Effector memory CD8-positive, alpha-beta T cell (primary cell): Measurements from ENCODE around the gene CST6.
A peak's percentile ranks its signal among the peaks of the same experiment; 100 is the strongest.

Experiments used
- ATAC-seq: fragments of 150-1000 bp; cut with Tn5 transposase; replicated peaks from 2 replicates; pipeline ENCODE4 v1.10.0; 2021; ENCODE audit warnings: mild to moderate bottlenecking, moderate library complexity
- DNase-seq, 3 experiments: peaks; one replicate each; pipeline ENCODE4 v3.0.0; 2021
- H3K27ac Mint-ChIP-seq, 2 donors: one replicate each; pipeline ENCODE4 v1.8.0; 2022; ENCODE audit warnings: mild to moderate bottlenecking in 2 of 2, mixed read lengths in 2 of 2, moderate library complexity in 2 of 2
- H3K27me3 Mint-ChIP-seq, 2 donors: one replicate each; pipeline ENCODE4 v1.8.0; 2022; ENCODE audit warnings: mixed read lengths in 2 of 2
- H3K36me3 Mint-ChIP-seq: one replicate; pipeline ENCODE4 v1.8.0; 2022; ENCODE audit warnings: mild to moderate bottlenecking, moderate library complexity, mixed read lengths; ENCODE audit not compliant: insufficient read depth
- H3K4me1 Mint-ChIP-seq, 2 donors: one replicate each; pipeline ENCODE4 v1.8.0; 2022; ENCODE audit warnings: low read depth in 2 of 2, mixed read lengths in 2 of 2
- H3K4me3 Mint-ChIP-seq, 2 donors: one replicate each; pipeline ENCODE4 v1.8.0; 2022; ENCODE audit warnings: mild to moderate bottlenecking in 2 of 2, mixed read lengths in 2 of 2, moderate library complexity in 2 of 2
- H3K9me3 Mint-ChIP-seq, 2 donors: one replicate each; pipeline ENCODE4 v1.8.0; 2022; ENCODE audit warnings: mixed read lengths in 2 of 2
- total RNA-seq, 9 experiments: gene quantifications; one replicate each; lab custom pipeline; 2026; lab: John Stamatoyannopoulos, UW

CST6 gene, protein sequence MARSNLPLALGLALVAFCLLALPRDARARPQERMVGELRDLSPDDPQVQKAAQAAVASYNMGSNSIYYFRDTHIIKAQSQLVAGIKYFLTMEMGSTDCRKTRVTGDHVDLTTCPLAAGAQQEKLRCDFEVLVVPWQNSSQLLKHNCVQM
- total RNA-seq: 0 to 0.32 (median 0.18) reads per million in 9 experiments

DNA sequence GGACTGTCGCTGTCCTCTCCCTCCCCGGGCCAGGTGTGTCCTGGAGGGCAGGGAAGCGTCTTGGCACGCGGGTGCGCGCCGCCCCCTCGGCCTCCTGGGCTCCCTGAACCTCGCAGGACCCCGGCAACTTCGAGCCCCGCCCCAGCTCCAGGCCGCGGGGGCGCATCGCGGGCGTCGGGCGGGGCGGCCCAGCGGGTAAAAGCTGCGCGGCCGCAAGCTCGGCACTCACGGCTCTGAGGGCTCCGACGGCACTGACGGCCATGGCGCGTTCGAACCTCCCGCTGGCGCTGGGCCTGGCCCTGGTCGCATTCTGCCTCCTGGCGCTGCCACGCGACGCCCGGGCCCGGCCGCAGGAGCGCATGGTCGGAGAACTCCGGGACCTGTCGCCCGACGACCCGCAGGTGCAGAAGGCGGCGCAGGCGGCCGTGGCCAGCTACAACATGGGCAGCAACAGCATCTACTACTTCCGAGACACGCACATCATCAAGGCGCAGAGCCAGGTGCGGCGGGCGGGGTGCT lies at the start of gene CST6:
Gene CST6 (plus strand): TSS at position 224 of the 519 bp plus-strand sequence. CDS start 37 bp downstream, at position 261.
- peaks cover 10 to 31% of the 10 kb centered on the region in 2 donors for H3K27me3 Mint-ChIP-seq
- H3K9me3 Mint-ChIP-seq: no peaks in the 10 kb centered on the region
- H3K4me1 Mint-ChIP-seq: peaks cover 0 to 2% of the 10 kb centered on the region in 2 donors
- no peaks in the 10 kb centered on the region for H3K36me3 Mint-ChIP-seq
- H3K4me3 Mint-ChIP-seq: no peak within 1 kb of the TSS
- ATAC-seq: peak; percentile 29
- H3K27ac Mint-ChIP-seq: no peak within 1 kb of the TSS
- no peak for DNase-seq

GRCh38 chr11:65962141-65962564 lies 49.7 kb upstream of the CST6 start:
- ATAC-seq: peak; percentile 34
- Mint-ChIP-seq H3K9me3 (no peaks in the 10 kb centered on the region), H3K27me3 (no peaks in the 10 kb centered on the region), H3K4me3 (peak overlapping the region; percentile 94 to 97), H3K36me3 (peaks cover 55% of the 10 kb centered on the region), H3K27ac (peak overlapping the region; percentile 98 to 99), H3K4me1 (peaks cover 20 to 31% of the 10 kb centered on the region in 2 donors)
- DNase-seq: peak in 1 of 3 experiments; percentile 24

- H3K27ac Mint-ChIP-seq: peak overlapping the region in 1 of 2 donors; percentile 41
- no peak overlapping the region for H3K4me3 Mint-ChIP-seq
- H3K4me1 Mint-ChIP-seq: peaks cover 20 to 31% of the 10 kb centered on the region in 2 donors
- no peaks in the 10 kb centered on the region for H3K27me3 Mint-ChIP-seq
- DNase-seq (no peak), ATAC-seq (no peak)
- H3K9me3 Mint-ChIP-seq: no peaks in the 10 kb centered on the region
- H3K36me3 Mint-ChIP-seq: peaks cover 77% of the 10 kb centered on the region
Observed at GRCh38 chr11:65964906-65965305, 46.9 kb upstream of the CST6 start.

DNA sequence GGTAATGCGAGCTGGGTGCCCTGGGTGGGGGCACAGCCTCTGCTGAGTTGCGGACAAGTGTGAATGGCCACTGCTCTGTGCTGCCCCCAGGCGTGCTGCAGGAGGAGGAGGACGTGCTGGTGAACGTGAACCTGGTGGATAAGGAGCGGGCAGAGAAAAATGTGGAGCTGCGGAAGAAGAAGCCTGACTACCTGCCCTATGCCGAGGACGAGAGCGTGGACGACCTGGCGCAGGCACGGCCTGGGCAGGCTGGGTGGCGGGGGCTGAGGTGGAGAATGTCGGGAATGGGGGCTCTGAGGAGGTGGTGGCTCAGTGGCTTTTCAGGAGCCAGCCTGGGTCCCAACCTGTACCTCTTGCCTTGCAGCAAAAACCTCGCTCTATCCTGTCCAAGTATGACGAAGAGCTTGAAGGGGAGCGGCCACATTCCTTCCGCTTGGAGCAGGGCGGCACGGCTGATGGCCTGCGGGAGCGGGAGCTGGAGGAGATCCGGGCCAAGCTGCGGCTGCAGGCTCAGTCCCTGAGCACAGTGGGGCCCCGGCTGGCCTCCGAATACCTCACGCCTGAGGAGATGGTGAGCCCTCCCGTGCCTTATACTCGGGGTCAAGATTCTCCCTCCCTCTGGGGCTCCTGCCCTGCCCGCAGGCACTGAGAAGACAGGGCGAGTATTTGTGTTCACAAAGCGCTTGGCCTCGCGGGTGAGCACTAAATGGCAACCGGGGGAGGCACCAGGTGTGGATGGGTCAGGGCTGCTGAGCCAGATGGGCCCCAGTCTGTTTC lies 45.6 kb upstream of the CST6 start:
- no peak overlapping the region for H3K27ac Mint-ChIP-seq
- H3K4me3 Mint-ChIP-seq: no peak overlapping the region
- no peaks in the 10 kb centered on the region for H3K27me3 Mint-ChIP-seq
- peaks cover 81% of the 10 kb centered on the region for H3K36me3 Mint-ChIP-seq
- no peaks in the 10 kb centered on the region for H3K9me3 Mint-ChIP-seq
- DNase-seq (no peak), ATAC-seq (no peak)
- peaks cover 17 to 29% of the 10 kb centered on the region in 2 donors for H3K4me1 Mint-ChIP-seq

GRCh38 chr11:65967329-65967934 lies 44.4 kb upstream of the CST6 start:
- no peaks in the 10 kb centered on the region for H3K9me3 Mint-ChIP-seq
- H3K4me3 Mint-ChIP-seq: no peak overlapping the region
- no peak for DNase-seq
- no peak for ATAC-seq
- H3K27ac Mint-ChIP-seq: no peak overlapping the region
- H3K4me1 Mint-ChIP-seq: peaks cover 9 to 20% of the 10 kb centered on the region in 2 donors
- no peaks in the 10 kb centered on the region for H3K27me3 Mint-ChIP-seq
- peaks cover 83% of the 10 kb centered on the region for H3K36me3 Mint-ChIP-seq

DNA sequence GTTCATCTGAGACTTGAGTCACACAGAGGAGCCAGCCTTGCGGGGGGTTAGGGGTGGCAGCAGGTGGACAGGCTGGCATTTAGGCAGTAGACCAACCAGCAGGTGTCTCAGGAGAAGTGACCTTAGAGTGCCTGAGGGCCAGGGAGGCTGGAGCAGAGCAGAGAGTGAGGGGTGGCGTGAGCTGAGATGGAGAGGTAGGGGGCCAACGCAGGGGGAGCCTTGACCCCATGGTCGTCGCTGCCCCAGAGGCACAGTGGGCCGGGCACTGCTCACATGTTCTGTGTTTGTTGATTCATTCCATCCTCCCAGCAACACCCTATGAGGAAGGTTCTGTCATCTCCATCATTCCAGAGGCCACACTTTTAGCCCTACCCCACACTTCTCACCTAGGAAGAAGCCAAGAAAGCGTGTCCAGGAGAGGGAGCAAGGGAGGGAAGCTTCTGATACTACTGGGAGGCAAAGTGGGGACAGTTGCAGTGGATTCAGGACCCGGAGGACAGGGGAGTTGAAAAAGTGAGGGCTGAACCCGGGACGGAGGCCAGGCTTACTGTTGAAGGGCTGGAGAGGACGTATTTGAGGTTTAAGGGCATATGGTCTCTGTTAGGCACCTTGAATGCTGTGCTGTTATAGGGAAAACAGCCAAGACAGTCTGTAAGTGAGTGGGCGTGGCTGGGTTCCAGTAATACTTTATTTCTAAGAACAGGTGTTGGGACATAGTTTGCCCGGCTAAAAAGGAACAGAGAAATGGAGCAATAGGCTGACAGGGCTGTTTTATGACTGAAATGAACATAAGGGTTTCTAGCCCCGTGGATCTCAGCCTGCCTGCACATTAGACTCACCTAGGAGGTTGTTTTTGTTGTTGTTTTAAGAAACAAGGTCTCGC lies 43.0 kb upstream of the CST6 start:
- no peaks in the 10 kb centered on the region for H3K9me3 Mint-ChIP-seq
- H3K4me3 Mint-ChIP-seq: no peak overlapping the region
- H3K4me1 Mint-ChIP-seq: peaks cover 3 to 10% of the 10 kb centered on the region in 2 donors
- peaks cover 86% of the 10 kb centered on the region for H3K36me3 Mint-ChIP-seq
- ATAC-seq (no peak), DNase-seq (no peak)
- H3K27ac Mint-ChIP-seq: peak overlapping the region in 1 of 2 donors; percentile 80
- no peaks in the 10 kb centered on the region for H3K27me3 Mint-ChIP-seq

DNA sequence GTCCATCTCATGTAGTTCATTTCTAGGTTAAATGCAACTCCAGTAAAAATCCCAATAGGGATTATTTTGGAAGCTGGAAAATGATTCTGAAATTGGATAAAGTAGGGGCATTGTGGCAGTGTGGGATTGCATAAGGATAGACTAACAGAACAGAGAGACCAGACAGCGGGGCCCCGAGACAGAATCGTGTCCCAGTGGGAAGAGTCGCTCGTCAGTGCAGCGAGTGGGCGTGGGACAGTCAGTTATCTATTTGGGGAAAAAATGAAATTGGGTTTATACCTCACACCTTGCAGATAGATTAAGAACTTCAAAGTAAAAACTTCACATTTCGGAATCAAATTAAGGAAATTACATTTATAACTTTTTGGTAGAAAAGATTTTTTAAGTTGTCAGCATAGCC lies 39.7 kb upstream of the CST6 start:
- Mint-ChIP-seq H3K9me3 (no peaks in the 10 kb centered on the region), H3K27ac (no peak overlapping the region), H3K4me1 (peaks cover 9 to 12% of the 10 kb centered on the region in 2 donors), H3K27me3 (no peaks in the 10 kb centered on the region), H3K4me3 (no peak overlapping the region), H3K36me3 (peaks cover 79% of the 10 kb centered on the region)
- ATAC-seq (no peak), DNase-seq (no peak)

DNA sequence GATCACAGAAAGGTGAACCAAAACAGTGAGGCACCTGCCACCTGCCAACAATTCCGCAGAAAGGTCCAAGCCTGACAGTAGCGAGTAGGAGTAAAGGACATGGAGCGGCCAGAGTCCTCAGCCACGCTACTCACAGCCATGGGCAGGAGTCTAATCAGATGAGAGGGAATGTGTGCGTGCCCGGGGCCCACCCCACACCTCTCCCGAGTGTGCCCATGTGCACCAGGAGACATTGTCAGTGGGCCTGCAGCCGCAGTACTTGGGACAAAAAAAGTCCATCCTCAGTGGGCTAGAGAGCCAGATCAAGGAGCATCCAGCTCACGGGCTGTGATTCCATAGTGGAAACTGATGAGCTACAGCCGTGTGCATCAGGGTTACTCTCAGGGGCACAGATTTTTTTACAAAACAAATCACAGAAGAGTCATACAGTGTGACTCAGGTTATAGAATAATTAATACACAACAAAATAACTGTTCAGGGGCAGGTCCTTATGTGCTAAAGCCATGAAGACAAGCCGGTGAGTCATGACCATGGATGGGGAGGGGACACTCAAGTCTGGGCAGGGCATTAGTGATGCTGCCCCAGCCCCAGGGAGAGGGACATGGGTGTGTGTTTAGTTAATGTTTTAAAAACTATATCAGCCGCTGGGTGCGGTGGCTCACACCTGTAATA lies 38.2 kb upstream of the CST6 start:
- Mint-ChIP-seq H3K27ac (peak overlapping the region; percentile 55 to 69), H3K27me3 (no peaks in the 10 kb centered on the region), H3K9me3 (no peaks in the 10 kb centered on the region), H3K4me1 (peaks cover 9 to 12% of the 10 kb centered on the region in 2 donors), H3K36me3 (peaks cover 74% of the 10 kb centered on the region), H3K4me3 (no peak overlapping the region)
- DNase-seq (no peak), ATAC-seq (no peak)

- Mint-ChIP-seq H3K27me3 (no peaks in the 10 kb centered on the region), H3K27ac (peak overlapping the region; percentile 61 to 82), H3K36me3 (peaks cover 77% of the 10 kb centered on the region), H3K4me1 (peaks cover 6 to 12% of the 10 kb centered on the region in 2 donors), H3K9me3 (no peaks in the 10 kb centered on the region), H3K4me3 (no peak overlapping the region)
- no peak for DNase-seq
- no peak for ATAC-seq
Observed at GRCh38 chr11:65975771-65976170, 36.0 kb upstream of the CST6 start.

- ATAC-seq: no peak
- Mint-ChIP-seq H3K36me3 (peaks cover 77% of the 10 kb centered on the region), H3K27ac (peak overlapping the region; percentile 61 to 82), H3K9me3 (no peaks in the 10 kb centered on the region), H3K4me1 (peaks cover 6 to 12% of the 10 kb centered on the region in 2 donors), H3K27me3 (no peaks in the 10 kb centered on the region), H3K4me3 (peak overlapping the region in 1 of 2 donors; percentile 15)
- no peak for DNase-seq
Observed at GRCh38 chr11:65976216-65977176, 35.3 kb upstream of the CST6 start.

GRCh38 chr11:65977621-65978390 lies 34.0 kb upstream of the CST6 start:
- ATAC-seq (no peak), DNase-seq (no peak)
- Mint-ChIP-seq H3K36me3 (peaks cover 65% of the 10 kb centered on the region), H3K9me3 (no peaks in the 10 kb centered on the region), H3K27ac (peak overlapping the region in 1 of 2 donors; percentile 82), H3K27me3 (no peaks in the 10 kb centered on the region), H3K4me1 (peaks cover 6 to 12% of the 10 kb centered on the region in 2 donors), H3K4me3 (no peak overlapping the region)
